Measurements from ENCODE around the gene TRIP6.

TRIP6 gene

GRCh38 chr7:100873599-100874299 lies 6.6 kb downstream of the TRIP6 start:
- no peak for DNase-seq (ENCODE audit: low spot score)

GRCh38 chr7:100874300-100874576 lies 7.1 kb downstream of the TRIP6 start:
- DNase-seq (ENCODE audit: low spot score), result no peak

DNA sequence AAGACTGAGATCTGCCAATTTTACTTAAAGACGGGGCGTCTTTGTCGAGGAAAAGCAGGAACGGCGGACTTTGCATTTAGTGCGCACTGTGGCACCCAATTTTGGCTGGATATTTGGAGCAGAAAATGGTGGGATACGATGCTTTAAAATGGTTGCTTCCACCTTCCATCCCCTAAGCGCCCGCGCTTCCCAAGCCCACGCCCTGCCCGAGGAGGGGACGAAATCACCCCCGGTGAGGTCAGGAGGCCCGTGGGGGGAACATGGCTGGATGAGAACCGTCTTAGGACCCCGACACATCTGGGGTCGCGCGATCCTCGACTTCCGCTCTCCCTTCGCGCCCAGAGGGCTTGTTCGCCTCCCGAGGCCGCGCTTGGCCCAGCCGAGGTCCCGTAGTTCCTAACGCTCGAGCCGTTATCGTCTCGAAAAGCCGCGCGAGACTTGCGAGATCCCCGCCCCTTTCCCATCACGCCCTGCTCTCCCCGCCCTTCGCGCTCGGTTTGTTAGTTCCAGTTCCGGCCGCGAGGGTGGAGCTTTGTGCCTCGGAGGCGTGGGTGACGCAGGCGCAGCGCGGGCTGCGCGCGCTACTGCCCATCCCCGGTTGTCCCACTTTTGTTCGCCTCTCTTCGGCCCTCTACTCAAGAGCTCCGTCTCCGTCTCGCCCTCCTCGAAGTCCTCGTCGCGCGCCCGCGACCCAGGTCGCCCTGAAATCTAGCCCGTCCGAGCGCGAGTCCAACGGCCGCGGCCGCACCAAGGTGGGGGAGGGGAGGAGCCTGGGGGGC lies 7.6 kb downstream of the TRIP6 start, which contains the start of gene SRRT:
Gene SRRT, plus strand, starts transcription at position 527 of the 779 bp plus-strand sequence. CDS start 488 bp downstream, outside the sequence.
- peak; percentile 99 for DNase-seq (ENCODE audit: low spot score)

DNA sequence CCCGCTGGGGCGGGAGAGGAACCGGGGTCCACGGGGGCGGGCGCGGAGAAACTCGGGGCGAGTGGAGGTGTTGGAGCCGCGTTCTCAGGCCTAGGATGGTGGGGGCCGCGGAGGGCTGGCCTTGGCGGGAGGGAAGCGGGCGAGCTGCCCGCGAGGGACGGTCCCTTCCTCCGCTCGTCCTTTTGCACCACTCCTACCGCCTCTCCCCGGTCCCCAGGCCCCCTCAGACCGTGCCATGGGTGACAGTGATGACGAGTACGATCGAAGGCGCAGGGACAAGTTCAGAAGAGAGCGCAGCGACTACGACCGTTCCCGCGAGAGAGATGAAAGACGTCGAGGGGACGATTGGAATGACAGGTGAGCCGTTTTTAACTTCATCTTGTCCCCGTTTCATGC lies 8.2 kb downstream of the TRIP6 start:
- DNase-seq (ENCODE audit: low spot score), result no peak

- DNase-seq (ENCODE audit: low spot score), result no peak
Observed at GRCh38 chr7:100878013-100878412, 10.8 kb downstream of the TRIP6 start.

- DNase-seq (ENCODE audit: low spot score), result no peak
Observed at GRCh38 chr7:100878685-100879084, 11.5 kb downstream of the TRIP6 start.

DNA sequence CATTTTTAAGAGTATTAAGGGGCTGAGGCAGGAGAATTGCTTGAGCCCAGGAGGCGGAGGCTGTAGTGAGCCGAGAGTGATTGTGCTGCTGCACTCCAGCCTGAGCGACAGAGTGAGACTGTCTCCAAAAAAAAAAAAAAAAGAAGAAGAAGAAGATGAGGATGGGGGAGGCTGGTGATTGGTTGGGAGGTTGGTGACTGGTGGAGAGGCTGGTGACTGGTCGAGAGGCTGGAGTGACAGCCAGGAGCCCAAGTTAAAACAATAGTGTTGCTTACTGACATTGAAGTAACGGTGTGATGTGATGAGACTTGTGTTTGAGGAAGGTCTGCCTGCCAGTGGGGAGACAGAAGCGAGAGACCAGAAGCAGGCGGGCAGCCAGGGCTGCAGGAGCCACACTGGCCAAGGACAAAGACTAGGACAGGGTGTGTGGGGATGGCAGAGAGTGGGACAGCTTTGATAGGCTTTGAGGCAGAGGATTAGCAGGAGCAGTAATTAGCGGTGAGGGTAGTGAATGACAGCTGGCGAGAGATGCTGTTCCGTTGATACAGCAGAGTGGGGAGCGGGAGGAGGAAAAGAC lies 12.6 kb downstream of the TRIP6 start:
- peak; percentile 65 for DNase-seq (ENCODE audit: low spot score)

- DNase-seq (ENCODE audit: low spot score), result no peak
Observed at GRCh38 chr7:100880645-100881044, 13.5 kb downstream of the TRIP6 start.

DNA sequence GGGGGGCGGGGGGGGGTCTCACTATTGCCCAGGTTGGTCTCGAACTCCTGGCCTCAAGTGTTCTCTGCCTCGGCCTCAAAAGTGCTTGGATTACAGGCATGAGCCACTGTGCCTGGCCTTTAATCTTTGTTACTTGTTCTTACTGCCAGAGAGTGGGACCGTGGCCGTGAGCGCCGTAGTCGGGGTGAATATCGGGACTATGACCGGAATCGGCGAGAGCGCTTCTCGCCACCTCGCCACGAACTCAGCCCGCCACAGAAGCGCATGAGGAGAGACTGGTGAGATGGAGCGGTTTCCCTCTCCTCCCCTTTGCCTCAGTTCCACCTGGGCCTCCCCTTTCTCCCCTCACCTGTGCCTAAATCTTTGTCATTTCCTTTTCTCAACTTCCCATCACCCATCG lies 13.9 kb downstream of the TRIP6 start:
- DNase-seq (ENCODE audit: low spot score), result no peak

DNA sequence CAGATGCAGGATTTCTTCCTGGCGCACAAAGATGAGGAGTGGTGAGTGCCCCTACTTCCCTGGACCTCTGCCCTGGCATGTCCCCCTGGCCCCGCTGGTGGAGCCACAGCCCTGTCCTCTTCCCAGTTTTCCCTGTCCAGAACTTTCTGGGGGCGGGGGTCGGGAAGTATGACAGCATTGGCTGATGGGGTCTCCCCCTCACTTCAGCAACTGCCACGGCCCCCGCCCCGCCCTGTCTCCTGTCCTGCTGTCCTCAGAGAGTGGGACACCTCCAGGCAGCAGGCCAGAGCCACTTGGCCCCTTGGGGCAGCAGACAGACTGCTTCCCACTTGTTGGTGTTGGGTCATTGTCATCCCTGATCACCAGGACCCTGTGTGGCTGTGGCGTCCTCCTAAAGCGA lies 15.0 kb downstream of the TRIP6 start:
- no peak for DNase-seq (ENCODE audit: low spot score)

GRCh38 chr7:100882785-100883526 lies 15.8 kb downstream of the TRIP6 start:
- DNase-seq (ENCODE audit: low spot score), result no peak

DNA sequence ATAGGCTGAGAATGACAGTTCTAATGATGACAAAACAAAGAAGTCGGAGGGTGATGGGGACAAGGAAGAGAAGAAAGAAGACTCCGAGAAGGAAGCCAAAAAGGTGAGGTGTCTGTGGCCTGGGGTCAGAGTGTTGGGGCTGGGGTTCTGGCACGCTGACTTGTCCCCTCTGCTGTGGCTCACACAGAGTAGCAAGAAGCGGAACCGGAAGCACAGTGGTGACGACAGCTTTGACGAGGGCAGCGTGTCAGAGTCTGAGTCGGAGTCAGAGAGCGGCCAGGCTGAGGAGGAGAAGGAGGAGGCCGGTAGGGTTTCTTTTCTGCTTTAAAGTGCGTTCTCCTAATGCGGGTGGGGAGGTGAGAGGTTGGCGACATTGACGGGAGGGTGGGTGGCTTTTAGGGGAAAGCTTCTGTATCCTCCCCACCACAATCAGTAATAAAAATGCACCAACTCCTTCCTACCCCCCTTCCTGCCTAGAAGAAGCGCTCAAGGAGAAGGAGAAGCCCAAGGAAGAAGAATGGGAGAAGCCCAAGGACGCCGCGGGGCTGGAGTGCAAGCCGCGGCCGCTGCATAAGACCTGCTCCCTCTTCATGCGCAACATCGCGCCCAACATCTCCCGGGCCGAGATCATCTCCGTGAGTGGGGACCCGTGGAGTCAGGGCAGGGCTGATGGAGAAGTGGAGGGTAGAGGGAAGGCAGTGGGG lies 17.7 kb downstream of the TRIP6 start:
- no peak for DNase-seq (ENCODE audit: low spot score)

GRCh38 chr7:100885440-100886141 lies 18.4 kb downstream of the TRIP6 start:
- no peak for DNase-seq (ENCODE audit: low spot score)

DNA sequence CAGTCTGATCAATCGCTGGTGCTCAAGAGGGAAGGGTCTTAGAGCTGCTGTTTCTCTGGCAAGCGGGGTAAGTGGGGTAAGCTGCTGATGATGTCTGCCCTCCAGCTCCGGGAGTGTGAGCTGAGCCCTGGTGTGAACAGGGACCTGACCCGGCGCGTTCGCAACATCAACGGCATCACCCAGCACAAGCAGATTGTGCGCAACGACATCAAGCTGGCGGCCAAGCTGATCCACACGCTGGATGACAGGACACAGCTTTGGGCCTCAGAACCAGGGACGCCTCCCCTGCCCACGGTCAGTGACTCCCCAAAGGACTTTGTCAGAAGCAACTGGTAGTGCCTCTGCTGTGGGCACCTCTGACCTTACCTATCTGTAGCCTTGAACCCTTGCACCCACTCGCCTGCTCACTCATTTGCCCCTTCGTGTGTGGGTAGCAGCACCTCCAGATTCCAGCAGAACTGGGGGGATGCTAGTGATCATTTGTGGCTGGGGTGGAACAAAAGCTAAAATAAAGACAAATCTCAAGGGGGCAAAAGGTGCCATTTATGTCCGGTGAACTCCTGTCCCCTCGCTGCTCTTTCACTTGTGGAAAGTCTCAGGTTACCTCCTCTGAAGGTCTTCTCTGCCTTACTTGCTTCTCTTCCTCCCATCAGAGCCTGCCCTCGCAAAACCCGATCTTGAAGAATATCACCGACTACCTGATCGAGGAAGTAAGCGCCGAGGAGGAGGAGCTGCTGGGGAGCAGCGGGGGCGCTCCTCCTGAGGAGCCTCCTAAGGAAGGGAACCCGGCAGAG lies 19.2 kb downstream of the TRIP6 start:
- no peak for DNase-seq (ENCODE audit: low spot score)

DNA sequence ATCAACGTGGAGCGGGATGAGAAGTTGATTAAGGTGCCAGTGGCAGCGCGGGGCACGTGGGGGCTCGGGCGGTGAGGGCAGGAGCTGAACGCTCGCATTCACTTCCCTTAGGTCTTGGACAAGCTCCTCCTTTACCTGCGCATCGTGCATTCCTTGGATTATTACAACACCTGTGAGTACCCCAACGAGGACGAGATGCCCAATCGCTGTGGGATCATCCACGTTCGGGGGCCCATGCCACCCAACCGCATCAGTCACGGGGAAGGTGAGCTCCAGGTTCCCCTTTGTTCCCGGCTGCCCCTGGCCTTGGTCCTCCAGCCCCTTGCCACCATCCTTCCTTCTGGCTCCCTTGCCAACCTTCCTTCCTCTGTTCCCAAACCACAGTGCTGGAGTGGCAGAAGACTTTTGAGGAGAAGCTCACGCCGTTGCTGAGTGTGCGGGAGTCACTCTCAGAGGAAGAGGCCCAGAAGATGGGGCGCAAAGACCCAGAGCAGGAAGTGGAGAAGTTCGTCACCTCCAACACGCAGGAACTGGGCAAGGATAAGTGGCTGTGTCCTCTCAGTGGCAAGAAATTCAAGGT lies 19.8 kb downstream of the TRIP6 start:
- no peak for DNase-seq (ENCODE audit: low spot score)

DNA sequence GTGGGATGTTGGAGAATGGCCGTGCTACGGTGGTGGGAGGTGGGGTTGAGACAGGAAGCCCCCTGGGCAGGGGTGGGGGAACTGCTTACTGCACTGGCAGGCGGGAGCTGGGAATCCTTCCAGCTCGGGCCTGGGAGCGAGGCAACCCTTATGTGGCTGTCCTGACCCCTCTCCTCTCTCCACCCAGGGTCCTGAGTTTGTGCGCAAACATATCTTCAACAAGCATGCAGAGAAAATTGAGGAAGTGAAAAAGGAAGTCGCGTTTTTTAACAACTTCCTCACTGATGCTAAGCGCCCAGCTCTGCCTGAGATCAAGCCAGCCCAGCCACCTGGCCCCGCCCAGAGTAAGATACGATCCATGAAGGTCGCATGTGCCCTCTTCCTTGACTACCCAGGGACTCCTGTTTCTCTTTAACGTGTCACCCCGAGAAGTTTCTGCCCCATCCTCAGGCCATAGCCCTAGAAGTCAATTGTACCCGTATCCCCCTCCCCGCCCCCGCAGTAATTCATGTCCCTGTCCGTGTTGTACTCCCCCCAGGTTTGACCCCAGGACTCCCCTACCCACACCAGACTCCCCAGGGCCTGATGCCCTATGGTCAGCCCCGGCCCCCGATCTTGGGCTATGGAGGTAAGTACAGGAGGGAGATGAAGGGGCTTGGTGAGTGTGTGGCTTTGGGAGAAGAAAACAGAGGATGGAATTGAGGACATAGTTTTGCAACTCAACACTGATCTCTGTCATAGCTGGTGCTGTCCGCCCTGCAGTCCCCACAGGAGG lies 20.5 kb downstream of the TRIP6 start:
- no peak for DNase-seq (ENCODE audit: low spot score)

GRCh38 chr7:100888291-100888987 lies 21.3 kb downstream of the TRIP6 start:
- no peak for DNase-seq (ENCODE audit: low spot score)

DNA sequence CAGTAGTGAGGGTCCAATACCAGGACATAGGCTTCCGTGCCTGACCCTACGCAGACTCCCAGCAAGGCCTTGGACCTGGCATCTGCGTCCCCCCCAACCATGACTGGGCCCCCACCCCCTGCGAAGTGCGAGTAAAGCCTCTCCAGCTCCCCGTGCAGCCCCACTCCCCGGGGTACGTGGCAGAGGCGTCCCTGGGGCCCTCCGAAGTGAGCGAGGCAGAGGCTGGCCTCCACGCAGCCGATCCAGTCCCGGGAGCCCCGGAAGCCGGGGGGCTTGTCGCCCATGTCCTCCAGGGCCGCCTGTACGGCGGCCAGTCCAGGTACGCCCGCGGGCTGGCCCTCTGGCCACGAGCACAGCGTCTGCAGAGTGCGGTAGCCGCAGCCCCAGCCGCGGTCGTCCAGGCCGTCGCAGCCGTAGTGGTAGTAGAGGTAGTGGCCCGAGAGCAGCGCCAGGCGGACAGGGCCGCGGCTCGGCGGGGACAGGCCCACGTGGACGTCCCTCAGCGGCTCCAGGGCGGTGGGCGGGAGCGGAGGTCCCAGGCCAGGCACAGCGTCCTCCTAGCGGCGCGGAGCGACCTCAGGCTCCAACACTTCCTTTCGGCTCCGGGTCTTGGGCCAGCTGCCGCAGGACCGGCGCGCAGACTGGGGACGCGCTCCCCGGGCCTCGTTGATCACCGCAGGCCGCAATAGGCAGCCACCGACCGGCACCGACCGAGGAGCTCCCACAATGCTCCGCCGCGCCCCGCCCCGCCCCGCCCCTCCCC lies 22.0 kb downstream of the TRIP6 start, which contains the start of gene UFSP1:
Gene UFSP1, minus strand, starts transcription at position 728 of the 763 bp plus-strand sequence. Its CDS starts 444 bp downstream, at position 284.
- DNase-seq (ENCODE audit: low spot score), result no peak
